ENCODE data around the gene PTPRN2. TPM values are rescaled to one million over a fixed set of nuclear protein-coding genes. Genes with fewer than 3 reads are reported as not detected.

PTPRN2 gene
- polyA plus RNA-seq, 4 donors, result 1.6 to 11.7 (median 4.0) TPM

DNA sequence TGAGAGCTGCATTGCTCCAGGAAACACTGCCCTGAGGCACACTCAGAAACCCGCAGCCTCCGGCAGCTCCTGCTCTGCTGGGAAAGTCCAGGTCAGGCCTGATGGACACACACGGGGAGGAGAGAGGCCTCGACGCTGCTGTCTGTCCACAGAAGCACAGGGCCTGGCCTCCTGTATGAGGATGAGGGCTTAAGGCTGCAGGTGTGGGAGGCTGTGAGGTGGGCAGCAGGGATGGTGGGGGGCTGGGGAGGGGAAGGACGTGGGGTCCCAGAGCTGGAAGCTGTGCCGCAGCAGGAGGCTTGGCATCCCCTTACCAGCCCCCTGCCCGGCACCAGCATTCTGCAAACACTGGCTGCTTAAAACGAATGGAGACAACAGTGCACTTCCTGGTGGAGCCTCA is 1064.7 kb downstream of the PTPRN2 start:
- no peak overlapping the region for H3K27ac ChIP-seq (ENCODE audit: low read depth in 1 of 3, low read length in 2 of 3)
- no peaks in the 10 kb centered on the region for H3K36me3 ChIP-seq (ENCODE audit: control insufficient read depth in 3 of 3, insufficient read depth in 2 of 3, low read depth in 1 of 3, low read length in 3 of 3)
- no peaks in the 10 kb centered on the region for H3K9me3 ChIP-seq (ENCODE audit: control insufficient read depth in 2 of 2, insufficient read depth in 1 of 2, low read depth in 1 of 2, low read length in 1 of 2)
- H3K27me3 ChIP-seq (ENCODE audit: control insufficient read depth in 3 of 3, insufficient read depth in 3 of 3, low read length in 3 of 3), result no peaks in the 10 kb centered on the region
- no peaks in the 10 kb centered on the region for H3K4me1 ChIP-seq (ENCODE audit: control insufficient read depth in 3 of 3, insufficient read depth in 2 of 3, low read depth in 1 of 3, low read length in 2 of 3)
- FAIRE-seq (no peak), DNase-seq (no peak)
- H3K4me3 ChIP-seq (ENCODE audit: low read depth in 1 of 3, low read length in 3 of 3), result no peak overlapping the region
- 46 to 56% (median 56%) methylated on average over 9 of the region's 9 CpGs for WGBS, 3 donors

GRCh38 chr7:157522189-157522588 is 1065.4 kb downstream of the PTPRN2 start:
- H3K4me3 ChIP-seq (ENCODE audit: low read depth in 1 of 3, low read length in 3 of 3), result no peak overlapping the region
- no peaks in the 10 kb centered on the region for H3K4me1 ChIP-seq (ENCODE audit: control insufficient read depth in 3 of 3, insufficient read depth in 2 of 3, low read depth in 1 of 3, low read length in 2 of 3)
- FAIRE-seq (no peak), DNase-seq (no peak)
- no peaks in the 10 kb centered on the region for H3K36me3 ChIP-seq (ENCODE audit: control insufficient read depth in 3 of 3, insufficient read depth in 2 of 3, low read depth in 1 of 3, low read length in 3 of 3)
- no peak overlapping the region for H3K27ac ChIP-seq (ENCODE audit: low read depth in 1 of 3, low read length in 2 of 3)
- H3K9me3 ChIP-seq (ENCODE audit: control insufficient read depth in 2 of 2, insufficient read depth in 1 of 2, low read depth in 1 of 2, low read length in 1 of 2), result no peaks in the 10 kb centered on the region
- 82 to 89% (median 85%) methylated on average over 18 of the region's 18 CpGs for WGBS, 3 donors
- no peaks in the 10 kb centered on the region for H3K27me3 ChIP-seq (ENCODE audit: control insufficient read depth in 3 of 3, insufficient read depth in 3 of 3, low read length in 3 of 3)

GRCh38 chr7:157521752-157522151 is 1065.9 kb downstream of the PTPRN2 start:
- no peak for DNase-seq
- Histone ChIP-seq H3K36me3 (ENCODE audit: control insufficient read depth in 3 of 3, insufficient read depth in 2 of 3, low read depth in 1 of 3, low read length in 3 of 3) (no peaks in the 10 kb centered on the region), H3K9me3 (ENCODE audit: control insufficient read depth in 2 of 2, insufficient read depth in 1 of 2, low read depth in 1 of 2, low read length in 1 of 2) (no peaks in the 10 kb centered on the region), H3K4me3 (ENCODE audit: low read depth in 1 of 3, low read length in 3 of 3) (no peak overlapping the region), H3K27ac (ENCODE audit: low read depth in 1 of 3, low read length in 2 of 3) (no peak overlapping the region), H3K4me1 (ENCODE audit: control insufficient read depth in 3 of 3, insufficient read depth in 2 of 3, low read depth in 1 of 3, low read length in 2 of 3) (no peaks in the 10 kb centered on the region), H3K27me3 (ENCODE audit: control insufficient read depth in 3 of 3, insufficient read depth in 3 of 3, low read length in 3 of 3) (no peaks in the 10 kb centered on the region)
- FAIRE-seq, result no peak
- 85 to 90% (median 85%) methylated on average over 18 of the region's 18 CpGs for WGBS, 3 donors

DNA sequence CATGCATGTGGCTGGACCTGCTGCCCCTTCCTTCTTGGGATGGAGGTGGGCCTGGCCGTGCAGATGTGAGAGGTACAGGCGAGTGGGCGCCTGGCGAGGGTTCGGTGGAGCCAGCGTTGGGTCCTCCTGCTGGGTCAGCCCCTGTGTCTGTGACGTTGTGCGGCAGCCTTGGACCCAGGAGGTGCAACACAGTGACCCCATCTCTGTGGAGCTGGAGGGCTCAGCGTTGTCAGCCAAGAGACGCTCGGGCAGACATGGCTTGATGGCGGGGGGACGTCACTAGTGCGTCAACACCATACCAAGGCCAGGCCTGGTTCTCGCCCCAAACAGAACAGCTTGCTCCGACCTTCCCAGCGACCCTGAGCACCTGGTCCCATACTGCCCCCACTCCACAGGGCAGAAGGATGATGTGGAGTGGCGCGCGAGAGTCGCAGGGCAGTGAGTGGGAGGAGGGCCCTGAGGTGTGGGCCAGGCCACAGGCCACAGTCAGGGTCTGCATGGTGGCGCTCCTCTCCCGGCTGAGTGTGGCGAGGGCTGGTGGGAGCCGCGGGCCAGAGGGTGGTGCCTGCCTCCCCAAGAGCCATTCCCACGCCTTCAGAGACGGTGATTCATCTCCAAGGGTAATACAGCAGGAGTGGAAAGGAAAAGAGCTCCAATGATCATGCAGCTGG is 1066.4 kb downstream of the PTPRN2 start:
- DNase-seq (no peak), FAIRE-seq (no peak)
- no peaks in the 10 kb centered on the region for H3K36me3 ChIP-seq (ENCODE audit: control insufficient read depth in 3 of 3, insufficient read depth in 2 of 3, low read depth in 1 of 3, low read length in 3 of 3)
- H3K27me3 ChIP-seq (ENCODE audit: control insufficient read depth in 3 of 3, insufficient read depth in 3 of 3, low read length in 3 of 3), result no peaks in the 10 kb centered on the region
- WGBS, 3 donors, result 92 to 95% (median 94%) methylated on average over 24 to 28 of the region's 28 CpGs
- H3K4me1 ChIP-seq (ENCODE audit: control insufficient read depth in 3 of 3, insufficient read depth in 2 of 3, low read depth in 1 of 3, low read length in 2 of 3), result no peaks in the 10 kb centered on the region
- no peak overlapping the region for H3K27ac ChIP-seq (ENCODE audit: low read depth in 1 of 3, low read length in 2 of 3)
- no peaks in the 10 kb centered on the region for H3K9me3 ChIP-seq (ENCODE audit: control insufficient read depth in 2 of 2, insufficient read depth in 1 of 2, low read depth in 1 of 2, low read length in 1 of 2)
- H3K4me3 ChIP-seq (ENCODE audit: low read depth in 1 of 3, low read length in 3 of 3), result no peak overlapping the region

DNA sequence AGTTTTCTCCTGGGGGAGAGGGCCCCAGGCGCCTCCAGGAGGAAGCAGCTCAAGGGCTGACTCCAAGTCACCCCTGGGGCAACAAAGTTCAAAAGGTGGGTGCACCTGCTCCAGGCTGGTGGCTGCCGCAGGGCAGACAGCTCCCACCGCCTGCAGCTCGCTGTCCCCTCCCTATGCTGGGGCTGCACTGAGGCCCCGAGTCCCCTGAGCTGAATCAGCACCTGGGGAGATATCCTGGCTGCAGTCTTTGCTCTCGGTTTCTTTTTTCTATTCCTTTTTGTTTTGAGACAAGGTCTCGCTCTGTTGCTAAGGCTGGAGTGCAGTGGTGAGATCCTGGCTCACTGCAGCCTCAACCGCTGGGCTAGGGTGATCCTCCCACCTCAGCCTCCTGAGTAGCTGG is 1067.4 kb downstream of the PTPRN2 start:
- Histone ChIP-seq H3K9me3 (ENCODE audit: control insufficient read depth in 2 of 2, insufficient read depth in 1 of 2, low read depth in 1 of 2, low read length in 1 of 2) (no peaks in the 10 kb centered on the region), H3K36me3 (ENCODE audit: control insufficient read depth in 3 of 3, insufficient read depth in 2 of 3, low read depth in 1 of 3, low read length in 3 of 3) (no peaks in the 10 kb centered on the region), H3K4me3 (ENCODE audit: low read depth in 1 of 3, low read length in 3 of 3) (no peak overlapping the region), H3K4me1 (ENCODE audit: control insufficient read depth in 3 of 3, insufficient read depth in 2 of 3, low read depth in 1 of 3, low read length in 2 of 3) (no peaks in the 10 kb centered on the region), H3K27me3 (ENCODE audit: control insufficient read depth in 3 of 3, insufficient read depth in 3 of 3, low read length in 3 of 3) (no peaks in the 10 kb centered on the region), H3K27ac (ENCODE audit: low read depth in 1 of 3, low read length in 2 of 3) (no peak overlapping the region)
- 52 to 64% (median 53%) methylated on average over 7 to 8 of the region's 8 CpGs for WGBS, 3 donors
- DNase-seq, result peak in 1 of 2 donors; percentile 5
- FAIRE-seq, result no peak

DNA sequence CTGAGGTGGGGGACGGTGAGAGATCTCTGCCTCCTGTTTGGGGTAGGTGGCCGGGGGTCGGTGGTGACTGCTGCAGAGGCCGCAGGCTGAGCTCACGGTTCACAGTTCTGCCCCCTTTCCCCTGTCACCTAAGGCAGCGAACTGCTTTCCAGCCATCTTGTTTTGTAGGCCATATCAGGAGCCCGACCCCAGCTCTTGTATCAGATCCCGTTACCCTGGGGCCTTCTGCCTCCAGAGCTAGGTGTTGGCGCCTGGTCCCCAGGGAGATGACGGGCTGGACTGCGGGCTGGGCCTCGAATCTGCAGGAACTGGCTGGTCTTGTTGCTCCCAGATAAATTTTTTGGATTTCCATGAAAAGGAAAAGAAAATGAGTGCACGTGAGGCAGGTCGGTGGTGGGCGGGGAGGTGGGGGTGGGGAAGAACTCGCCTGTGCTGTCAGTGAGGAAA is 1067.8 kb downstream of the PTPRN2 start:
- no peak overlapping the region for H3K4me3 ChIP-seq (ENCODE audit: low read depth in 1 of 3, low read length in 3 of 3)
- no peak for DNase-seq
- H3K27me3 ChIP-seq (ENCODE audit: control insufficient read depth in 3 of 3, insufficient read depth in 3 of 3, low read length in 3 of 3), result no peaks in the 10 kb centered on the region

GRCh38 chr7:157519246-157519645 is 1068.4 kb downstream of the PTPRN2 start:
- Histone ChIP-seq H3K9me3 (ENCODE audit: control insufficient read depth in 2 of 2, insufficient read depth in 1 of 2, low read depth in 1 of 2, low read length in 1 of 2) (no peaks in the 10 kb centered on the region), H3K4me1 (ENCODE audit: control insufficient read depth in 3 of 3, insufficient read depth in 2 of 3, low read depth in 1 of 3, low read length in 2 of 3) (no peaks in the 10 kb centered on the region), H3K27me3 (ENCODE audit: control insufficient read depth in 3 of 3, insufficient read depth in 3 of 3, low read length in 3 of 3) (no peaks in the 10 kb centered on the region), H3K27ac (ENCODE audit: low read depth in 1 of 3, low read length in 2 of 3) (no peak overlapping the region), H3K36me3 (ENCODE audit: control insufficient read depth in 3 of 3, insufficient read depth in 2 of 3, low read depth in 1 of 3, low read length in 3 of 3) (no peaks in the 10 kb centered on the region), H3K4me3 (ENCODE audit: low read depth in 1 of 3, low read length in 3 of 3) (no peak overlapping the region)
- DNase-seq (no peak), FAIRE-seq (no peak)
- 55 to 72% (median 68%) methylated on average over 10 of the region's 10 CpGs for WGBS, 3 donors

More for the DNA sequence above, 1067.8 kb downstream of the PTPRN2 start:
- 59 to 75% (median 67%) methylated on average over 16 of the region's 16 CpGs for WGBS, 3 donors
- Histone ChIP-seq H3K36me3 (ENCODE audit: control insufficient read depth in 3 of 3, insufficient read depth in 2 of 3, low read depth in 1 of 3, low read length in 3 of 3) (no peaks in the 10 kb centered on the region), H3K4me1 (ENCODE audit: control insufficient read depth in 3 of 3, insufficient read depth in 2 of 3, low read depth in 1 of 3, low read length in 2 of 3) (no peaks in the 10 kb centered on the region), H3K9me3 (ENCODE audit: control insufficient read depth in 2 of 2, insufficient read depth in 1 of 2, low read depth in 1 of 2, low read length in 1 of 2) (no peaks in the 10 kb centered on the region), H3K27ac (ENCODE audit: low read depth in 1 of 3, low read length in 2 of 3) (no peak overlapping the region)
- FAIRE-seq, result no peak

DNA sequence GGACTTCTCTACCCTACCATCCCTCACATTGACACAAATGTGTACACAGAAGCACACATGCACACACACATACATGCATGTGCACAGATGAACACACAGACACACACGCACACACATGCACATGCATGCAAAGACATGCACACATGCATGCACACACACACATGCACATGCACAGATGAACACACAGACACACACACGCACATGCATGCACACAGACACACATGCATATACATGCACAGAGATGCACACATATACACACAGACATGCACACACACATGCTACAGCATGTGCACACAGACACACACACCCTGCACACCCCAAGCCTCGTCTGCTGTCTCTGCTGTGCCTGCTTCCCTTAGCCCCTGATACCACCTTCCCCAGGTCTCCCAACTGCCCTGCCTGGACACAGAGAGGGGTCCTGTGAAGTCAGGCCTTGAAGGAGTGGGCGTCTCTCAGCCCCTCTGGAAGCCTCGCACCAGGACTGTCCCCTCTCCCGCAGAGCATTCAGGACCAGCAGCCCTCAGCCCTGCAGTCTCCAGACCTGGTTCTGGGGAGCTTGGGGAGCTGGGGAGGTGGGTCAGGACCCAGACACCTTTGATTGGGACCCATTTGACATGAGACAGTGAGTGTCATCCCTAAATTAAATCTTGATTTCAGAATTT is 1069.0 kb downstream of the PTPRN2 start:
- Histone ChIP-seq H3K36me3 (ENCODE audit: control insufficient read depth in 3 of 3, insufficient read depth in 2 of 3, low read depth in 1 of 3, low read length in 3 of 3) (no peaks in the 10 kb centered on the region), H3K9me3 (ENCODE audit: control insufficient read depth in 2 of 2, insufficient read depth in 1 of 2, low read depth in 1 of 2, low read length in 1 of 2) (no peaks in the 10 kb centered on the region), H3K27ac (ENCODE audit: low read depth in 1 of 3, low read length in 2 of 3) (no peak overlapping the region), H3K4me3 (ENCODE audit: low read depth in 1 of 3, low read length in 3 of 3) (no peak overlapping the region), H3K4me1 (ENCODE audit: control insufficient read depth in 3 of 3, insufficient read depth in 2 of 3, low read depth in 1 of 3, low read length in 2 of 3) (no peaks in the 10 kb centered on the region), H3K27me3 (ENCODE audit: control insufficient read depth in 3 of 3, insufficient read depth in 3 of 3, low read length in 3 of 3) (no peaks in the 10 kb centered on the region)
- DNase-seq, result no peak
- 75 to 87% (median 77%) methylated on average over 6 of the region's 6 CpGs for WGBS, 3 donors
- no peak for FAIRE-seq
